ENCODE data around the gene AJM1. TPM values are rescaled to one million over a fixed set of nuclear protein-coding genes. Genes with fewer than 3 reads are reported as not detected.

Gene AJM1
- total RNA-seq, 1 experiment from 2014 or later = 7.1 TPM

GRCh38 chr9:136865041-136865767 is 22.9 kb downstream of the AJM1 start:
- peaks cover 31% of the 10 kb centered on the region for H3K79me2 ChIP-seq (ENCODE audit: insufficient read depth, low read length)
- RAD21 ChIA-PET (ENCODE audit: low non-redundant PET in 1 of 2, low total read pairs in 2 of 2, uncharacterized antibody in 2 of 2, unreplicated experiment in 2 of 2) = no interaction called here
- TF ChIP-seq REST (IDR thresholded peaks at IDR 0.05; ENCODE audit: low read depth) (no peak), EZH2 (IDR thresholded peaks at IDR 0.05) (no peak), ZNF274 (IDR thresholded peaks at IDR 0.05; ENCODE audit: low read depth, low read length) (no peak), POLR2A (IDR thresholded peaks at IDR 0.05; ENCODE audit: borderline replicate concordance, extremely low read depth, insufficient read depth, insufficient read length) (no peak), FOSL1 (IDR thresholded peaks at IDR 0.05; ENCODE audit: low read depth) (no peak), CBX3 (IDR thresholded peaks at IDR 0.05; ENCODE audit: low read depth) (no peak)
- no peak for ATAC-seq
- H3K36me3 ChIP-seq (ENCODE audit: control insufficient read depth in 1 of 2, insufficient read depth in 2 of 2, low read length in 2 of 2) = peaks cover 23 to 25% of the 10 kb centered on the region in 2 experiments; a peak in 3 of 4 replicates
- H3K4me3 ChIP-seq (replicated peaks in 1 of 2; ENCODE audit: low read depth in 1 of 2, low read length in 2 of 2) = peak overlapping the region; percentile 77 to 80
- intact Hi-C loops (cut with micrococcal nuclease) = no loop called here
- H3K9me2 ChIP-seq (ENCODE audit: insufficient read depth) = no peaks in the 10 kb centered on the region
- POLR2A ChIA-PET = no interaction called here
- H3K9me3 ChIP-seq (ENCODE audit: control insufficient read depth in 1 of 2, insufficient read depth in 1 of 2, low read depth in 1 of 2, low read length in 2 of 2) = no peaks in the 10 kb centered on the region; a peak in 1 of 4 replicates
- peaks cover 4 to 13% of the 10 kb centered on the region in 2 experiments; a peak in 3 of 4 replicates for H3K4me1 ChIP-seq (ENCODE audit: control insufficient read depth in 1 of 2, insufficient read depth in 2 of 2, low read length in 2 of 2)
- H3K4me2 ChIP-seq (ENCODE audit: low read length) = peak overlapping the region; percentile 79
- no peaks in the 10 kb centered on the region for H4K20me1 ChIP-seq (ENCODE audit: insufficient read depth)
- no peak for DNase-seq (ENCODE audit: low read depth, low spot score)
- peak overlapping the region; percentile 84 for H3K9ac ChIP-seq (ENCODE audit: low read length)
- H3K27me3 ChIP-seq (ENCODE audit: insufficient read depth, low read length) = no peaks in the 10 kb centered on the region
- no peak overlapping the region; the same call in 1 of the 2 replicates for H3K27ac ChIP-seq (ENCODE audit: low read depth, low read length)
- CTCF ChIA-PET = no interaction called here
- no TSS peak for BruUV-seq (replicated peaks)
- H2AFZ ChIP-seq (ENCODE audit: low read depth, low read length, poor library complexity, severe bottlenecking) = no peak overlapping the region
